Fibroblast of skin of left biceps (primary cell): Measurements from ENCODE around the gene RAB13.
A peak's percentile ranks its signal among the peaks of the same experiment; 100 is the strongest.

Source experiments
- DNase-seq, 2 experiments: peaks; one replicate each; pipeline ENCODE4 v3.0.0-alpha.2; 2013; ENCODE audit warnings: low read depth in 2 of 2

Gene RAB13

GRCh38 chr1:153977250-153978240, 8.6 kb downstream of the RAB13 start, which contains the start of gene JTB:
Gene JTB (minus strand): TSS chr1:153977674. CDS start chr1:153977252, 422 bp downstream.
- no peak for DNase-seq

- no peak for DNase-seq
Observed at GRCh38 chr1:153976819-153977249, 9.3 kb downstream of the RAB13 start.

GRCh38 chr1:153973525-153973924, 12.6 kb downstream of the RAB13 start:
- no peak for DNase-seq

GRCh38 chr1:153973071-153973470, 13.1 kb downstream of the RAB13 start:
- no peak for DNase-seq

- no peak for DNase-seq
Observed at GRCh38 chr1:153970346-153970745, 15.8 kb downstream of the RAB13 start.

- DNase-seq = no peak
Observed at GRCh38 chr1:153968972-153969371, 17.2 kb downstream of the RAB13 start.

- DNase-seq = no peak
Observed at GRCh38 chr1:153968408-153968807, 17.7 kb downstream of the RAB13 start.

GRCh38 chr1:153968000-153968363, 18.2 kb downstream of the RAB13 start:
- no peak for DNase-seq

- DNase-seq = peak; percentile 92 to 93
Observed at GRCh38 chr1:153967107-153967999, 18.8 kb downstream of the RAB13 start, which contains the start of gene CREB3L4. Gene CREB3L4 (plus strand): TSS chr1:153967902. CDS start chr1:153968526, 624 bp downstream.

- DNase-seq = no peak
Observed at GRCh38 chr1:153963850-153964331, 22.2 kb downstream of the RAB13 start.

GRCh38 chr1:153963030-153963849, 22.9 kb downstream of the RAB13 start, which contains the start of gene SLC39A1:
Gene SLC39A1 (minus strand): TSS chr1:153963537. CDS start chr1:153962715, 822 bp downstream.
- peak; percentile 85 to 86 for DNase-seq

- DNase-seq = no peak
Observed at GRCh38 chr1:153962088-153963029, 23.8 kb downstream of the RAB13 start.

- no peak for DNase-seq
Observed at GRCh38 chr1:153961421-153961820, 24.7 kb downstream of the RAB13 start.

GRCh38 chr1:153960206-153960605, 25.9 kb downstream of the RAB13 start:
- DNase-seq = no peak

GRCh38 chr1:153959454-153959853, 26.7 kb downstream of the RAB13 start:
- no peak for DNase-seq

- DNase-seq = no peak
Observed at GRCh38 chr1:153958961-153959260, 27.2 kb downstream of the RAB13 start.

- peak; percentile 93 for DNase-seq
Observed at GRCh38 chr1:153958111-153958960, 27.8 kb downstream of the RAB13 start, which contains the start of gene CRTC2. Gene CRTC2 (minus strand): TSS chr1:153958612. CDS start chr1:153958497, 115 bp downstream.

GRCh38 chr1:153957744-153958110, 28.4 kb downstream of the RAB13 start:
- no peak for DNase-seq
